HG03039 (cell line): ENCODE measurements around the gene TRERF1.

Source experiments
- ATAC-seq: cut with Tn5 transposase; IDR thresholded peaks from one replicate; pipeline ENCODE4 v1.9.1; 2021; ENCODE audit warnings: mild to moderate bottlenecking, moderate library complexity; ENCODE audit not compliant: unreplicated experiment

TRERF1 gene

GRCh38 chr6:42428326-42429041 is 23.2 kb downstream of the TRERF1 start:
- no peak for ATAC-seq

GRCh38 chr6:42427871-42428270 is 23.9 kb downstream of the TRERF1 start:
- no peak for ATAC-seq

- no peak for ATAC-seq
Measured at GRCh38 chr6:42426191-42426590, 25.5 kb downstream of the TRERF1 start.

- no peak for ATAC-seq
Measured at GRCh38 chr6:42424906-42425474, 26.7 kb downstream of the TRERF1 start.

- no peak for ATAC-seq
Measured at GRCh38 chr6:42423244-42423643, 28.5 kb downstream of the TRERF1 start.

GRCh38 chr6:42420741-42421140 is 31.0 kb downstream of the TRERF1 start:
- ATAC-seq, result no peak

- ATAC-seq, result no peak
Measured at GRCh38 chr6:42419490-42420280, 32.0 kb downstream of the TRERF1 start.

- ATAC-seq, result no peak
Measured at GRCh38 chr6:42418724-42419123, 33.0 kb downstream of the TRERF1 start.

- ATAC-seq, result no peak
Measured at GRCh38 chr6:42417641-42418112, 34.0 kb downstream of the TRERF1 start.

- no peak for ATAC-seq
Measured at GRCh38 chr6:42411406-42411805, 40.3 kb downstream of the TRERF1 start.

GRCh38 chr6:42410861-42411260 is 40.9 kb downstream of the TRERF1 start:
- ATAC-seq, result no peak

- ATAC-seq, result no peak
Measured at GRCh38 chr6:42409581-42409980, 42.1 kb downstream of the TRERF1 start.

- ATAC-seq, result no peak
Measured at GRCh38 chr6:42407379-42407778, 44.3 kb downstream of the TRERF1 start.

- ATAC-seq, result no peak
Measured at GRCh38 chr6:42406306-42407280, 45.1 kb downstream of the TRERF1 start.

- no peak for ATAC-seq
Measured at GRCh38 chr6:42405021-42405420, 46.7 kb downstream of the TRERF1 start.

- ATAC-seq, result no peak
Measured at GRCh38 chr6:42404484-42404883, 47.2 kb downstream of the TRERF1 start.

GRCh38 chr6:42403831-42404230 is 47.9 kb downstream of the TRERF1 start:
- no peak for ATAC-seq

GRCh38 chr6:42403421-42403820 is 48.3 kb downstream of the TRERF1 start:
- no peak for ATAC-seq

GRCh38 chr6:42402184-42402583 is 49.5 kb downstream of the TRERF1 start:
- peak; percentile 60 for ATAC-seq

GRCh38 chr6:42401613-42401951 is 50.1 kb downstream of the TRERF1 start:
- ATAC-seq, result no peak
